HG03159 (cell line): ENCODE measurements around the gene ALS2CL.

Source experiments
- ATAC-seq: cut with Tn5 transposase; IDR thresholded peaks from one replicate; pipeline ENCODE4 v1.9.1; 2021; ENCODE audit warnings: mild to moderate bottlenecking, moderate library complexity; ENCODE audit not compliant: unreplicated experiment

Gene ALS2CL

GRCh38 chr3:46643701-46644100 lies 49.8 kb downstream of the ALS2CL start:
- ATAC-seq = no peak

GRCh38 chr3:46642971-46643370 lies 50.5 kb downstream of the ALS2CL start:
- no peak for ATAC-seq

- ATAC-seq = no peak
These were observed 52.6 kb downstream of the ALS2CL start for GRCh38 chr3:46640927-46641326.

GRCh38 chr3:46639221-46639620 lies 54.3 kb downstream of the ALS2CL start:
- no peak for ATAC-seq

GRCh38 chr3:46634856-46635255 lies 58.6 kb downstream of the ALS2CL start:
- no peak for ATAC-seq

- ATAC-seq = no peak
These were observed 60.7 kb downstream of the ALS2CL start for GRCh38 chr3:46632792-46633191.

- ATAC-seq = peak; percentile 82
These were observed 63.6 kb downstream of the ALS2CL start for GRCh38 chr3:46629551-46630517.

- ATAC-seq = no peak
These were observed 64.5 kb downstream of the ALS2CL start for GRCh38 chr3:46628901-46629369.

- ATAC-seq = no peak
These were observed 66.4 kb downstream of the ALS2CL start for GRCh38 chr3:46627078-46627477.

- ATAC-seq = no peak
These were observed 67.4 kb downstream of the ALS2CL start for GRCh38 chr3:46626039-46626438.

GRCh38 chr3:46624975-46625490 lies 68.4 kb downstream of the ALS2CL start:
- ATAC-seq = no peak

- no peak for ATAC-seq
These were observed 68.9 kb downstream of the ALS2CL start for GRCh38 chr3:46624533-46624932.

GRCh38 chr3:46619845-46620778 lies 73.4 kb downstream of the ALS2CL start:
- no peak for ATAC-seq
